ENCODE measurements around the gene SARDH.

SARDH gene

GRCh38 chr9:133656211-133657119 lies 81.7 kb downstream of the SARDH start:
- Histone ChIP-seq H3K27ac (ENCODE audit: extremely low read depth, low read depth, low read length) (no peak overlapping the region), H3K4me1 (ENCODE audit: control insufficient read depth, insufficient read depth, low read length) (peaks cover 3% of the 10 kb centered on the region)

GRCh38 chr9:133655701-133656100 lies 82.5 kb downstream of the SARDH start:
- CTCF ChIA-PET, result no interaction called here
- POLR2A ChIA-PET, result no interaction called here

More at GRCh38 chr9:133656211-133657119, 81.7 kb downstream of the SARDH start:
- CTCF ChIA-PET, result no interaction called here
- TF ChIP-seq ZNF488 (tag by site-specific recombination; IDR thresholded peaks at IDR 0.05), result no peak
- TF ChIP-seq MEIS1 (CRISPR knock-in tag; IDR thresholded peaks at IDR 0.05; ENCODE audit: borderline replicate concordance), result no peak
- TF ChIP-seq ZNF701 (tag by site-specific recombination; IDR thresholded peaks at IDR 0.05), result no peak
- TF ChIP-seq ZNF555 (tag by site-specific recombination; conservative IDR thresholded peaks at IDR 0.05), result no peak
- TF ChIP-seq ZBTB17 (tag by site-specific recombination; IDR thresholded peaks at IDR 0.05), result no peak
- no peak for TF ChIP-seq MYNN (tag by site-specific recombination; IDR thresholded peaks at IDR 0.05; ENCODE audit: borderline replicate concordance)
- no peak for TF ChIP-seq ATF2 (tag by site-specific recombination; IDR thresholded peaks at IDR 0.05; ENCODE audit: low read depth)
- TF ChIP-seq SCRT2 (tag by site-specific recombination; IDR thresholded peaks at IDR 0.05), result no peak; the same call in 1 of the 2 replicates
- Histone ChIP-seq H3K36me3 (ENCODE audit: control insufficient read depth in 2 of 2, insufficient read depth in 1 of 2, low read length in 2 of 2) (no peaks in the 10 kb centered on the region), H3K4me3 (ENCODE audit: low read depth, low read length) (no peak overlapping the region), H3K9me3 (ENCODE audit: control insufficient read depth, insufficient read depth, low read depth, low read length) (no peaks in the 10 kb centered on the region)
- POLR2A ChIA-PET, result no interaction called here

More at GRCh38 chr9:133655701-133656100, 82.5 kb downstream of the SARDH start:
- Histone ChIP-seq H3K9me3 (ENCODE audit: control insufficient read depth, insufficient read depth, low read depth, low read length) (no peaks in the 10 kb centered on the region), H3K4me3 (ENCODE audit: low read depth, low read length) (no peak overlapping the region), H3K27ac (ENCODE audit: extremely low read depth, low read depth, low read length) (no peak overlapping the region), H3K36me3 (ENCODE audit: control insufficient read depth in 2 of 2, insufficient read depth in 1 of 2, low read length in 2 of 2) (no peaks in the 10 kb centered on the region), H3K4me1 (ENCODE audit: control insufficient read depth, insufficient read depth, low read length) (peaks cover 3% of the 10 kb centered on the region)
- TF ChIP-seq GFI1B (tag by site-specific recombination; IDR thresholded peaks at IDR 0.05) (no peak), ZSCAN23 (tag by site-specific recombination; IDR thresholded peaks at IDR 0.05) (no peak), ZNF600 (tag by site-specific recombination; IDR thresholded peaks at IDR 0.05) (no peak), TRIM28 (IDR thresholded peaks at IDR 0.05; ENCODE audit: borderline replicate concordance, low read length) (no peak), KLF16 (tag by site-specific recombination; IDR thresholded peaks at IDR 0.05) (no peak), ZNF521 (tag by site-specific recombination; IDR thresholded peaks at IDR 0.05) (no peak), ZNF555 (tag by site-specific recombination; conservative IDR thresholded peaks at IDR 0.05) (no peak), TSHZ1 (tag by site-specific recombination; IDR thresholded peaks at IDR 0.05; ENCODE audit: borderline replicate concordance) (no peak)

Measured in HEK293 (cell line).